HG03575 (cell line): ENCODE data around the gene LIN7A.

Source experiments
- ATAC-seq: cut with Tn5 transposase; IDR thresholded peaks from one replicate; pipeline ENCODE4 v1.9.1; 2021; ENCODE audit not compliant: unreplicated experiment, insufficient number of reproducible peaks, low FRiP score; ENCODE audit errors: extremely low read depth

The LIN7A gene

DNA sequence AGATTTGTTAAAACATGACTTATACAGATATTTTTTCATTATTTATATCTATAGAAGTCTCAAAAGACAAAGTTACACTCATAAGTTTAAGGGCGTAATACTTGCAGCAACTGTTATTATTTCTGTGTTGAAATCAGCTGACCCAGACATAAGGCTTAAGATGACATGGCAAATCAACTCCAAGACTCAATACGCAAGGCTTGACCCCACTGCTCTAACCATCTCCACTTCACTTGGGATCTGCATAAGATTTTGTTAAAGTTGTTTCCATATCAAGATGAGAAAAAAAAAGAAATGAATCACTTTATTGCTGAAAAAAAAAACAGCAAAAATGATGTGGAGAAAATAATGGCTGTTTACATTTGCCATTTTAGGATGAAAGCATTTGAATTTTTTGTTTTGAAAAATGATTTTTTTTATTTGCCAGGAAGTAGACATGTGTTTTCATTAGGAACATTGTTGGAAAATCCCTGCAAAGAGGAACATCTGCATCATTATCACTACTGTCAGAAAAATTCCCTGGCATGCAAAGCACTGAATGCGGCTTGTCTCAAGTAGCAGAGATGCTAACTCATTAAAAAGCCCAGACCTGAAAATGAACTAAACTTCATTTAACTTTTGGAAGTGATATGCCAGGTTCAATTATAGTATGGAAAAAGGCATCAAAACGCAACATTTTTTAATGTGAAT lies 73.5 kb downstream of the LIN7A start:
- ATAC-seq, result no peak

DNA sequence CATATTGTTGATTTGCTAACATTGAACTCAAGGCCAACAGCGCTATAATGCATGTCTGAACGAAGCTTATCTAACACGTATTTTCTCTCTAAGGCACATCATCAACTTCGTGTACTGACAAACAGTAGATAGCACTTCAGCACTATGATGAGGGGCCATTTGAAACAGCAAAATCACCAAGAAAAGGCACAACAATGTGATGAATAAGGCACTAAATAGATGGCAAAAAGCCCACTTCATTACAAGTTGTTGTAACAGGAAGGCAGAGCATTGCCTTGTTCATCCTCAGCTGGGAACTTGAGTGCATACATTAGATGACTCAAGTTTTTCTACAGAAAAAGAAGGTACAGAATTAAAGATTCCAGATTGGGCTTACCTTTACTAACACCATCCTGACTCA lies 75.2 kb downstream of the LIN7A start:
- ATAC-seq, result no peak

DNA sequence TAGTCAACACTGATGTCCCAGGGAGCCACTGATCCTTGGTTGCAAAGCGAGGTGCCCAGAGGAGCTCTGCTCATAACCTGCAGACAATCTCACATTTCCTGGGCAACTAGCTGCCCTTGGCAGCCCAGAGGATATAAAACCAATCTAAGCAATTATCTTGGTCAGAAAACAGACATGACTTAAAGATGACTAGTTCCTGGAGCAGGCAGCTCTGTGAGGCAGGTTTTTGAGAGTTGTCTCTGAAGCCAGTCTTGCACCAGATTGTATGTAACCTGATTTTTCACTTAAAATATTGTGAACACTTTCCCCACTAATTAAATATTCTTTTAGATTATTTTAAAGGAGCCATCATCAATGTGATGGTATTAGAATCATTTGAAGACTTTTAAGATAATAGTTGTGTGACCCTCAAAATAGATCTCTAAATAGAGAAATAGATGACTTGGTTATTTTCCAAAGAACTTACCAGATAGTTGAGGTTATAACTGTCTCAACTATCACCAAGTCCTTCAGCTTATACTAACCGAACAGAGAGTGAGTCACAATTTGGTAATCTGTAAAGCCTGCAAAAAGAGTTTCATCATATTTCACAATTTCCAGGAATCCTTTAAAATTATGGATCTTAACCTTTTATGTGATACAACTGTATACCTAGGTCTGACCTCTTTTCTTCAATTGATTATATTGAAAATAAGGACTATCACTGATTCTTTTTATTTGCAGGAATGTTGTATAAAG lies 75.9 kb downstream of the LIN7A start:
- no peak for ATAC-seq

DNA sequence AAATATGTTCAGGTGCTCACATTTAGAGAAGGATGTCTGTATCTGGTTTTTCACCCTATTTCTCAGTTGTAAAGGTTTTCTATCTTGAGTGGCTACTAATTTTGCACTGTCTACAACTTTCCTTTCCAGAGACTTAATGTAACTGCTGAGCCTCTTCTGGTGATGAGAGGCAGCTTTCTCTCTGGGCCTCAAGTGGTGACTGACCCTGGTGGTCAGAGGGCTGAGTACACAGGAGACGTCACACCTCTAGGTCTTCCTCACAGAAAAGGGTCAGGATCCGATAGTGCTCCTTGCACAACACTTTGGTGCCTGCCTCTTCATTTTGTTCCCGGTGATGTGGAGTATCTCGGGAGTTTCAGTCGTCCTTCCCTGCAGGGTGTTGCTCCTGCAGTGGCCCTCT lies 76.8 kb downstream of the LIN7A start:
- ATAC-seq, result no peak

DNA sequence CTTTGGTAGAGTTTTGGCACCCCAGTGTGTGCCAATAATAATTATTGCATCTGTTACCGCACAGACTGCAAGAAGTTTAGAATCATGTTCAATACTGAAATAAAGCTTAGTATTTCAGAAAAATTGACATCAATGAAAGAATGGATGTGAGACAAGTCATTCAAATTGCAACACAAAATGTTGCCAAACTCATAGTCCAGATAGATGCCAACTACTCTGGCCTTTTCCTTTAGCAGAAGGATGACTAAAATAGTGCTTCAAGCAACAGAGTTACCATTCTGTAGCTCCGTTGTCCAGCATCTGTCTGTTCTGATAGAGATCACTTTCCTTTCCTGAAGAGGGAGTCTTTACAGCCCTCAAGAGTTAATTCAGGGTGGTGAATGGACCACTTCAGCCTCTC lies 77.5 kb downstream of the LIN7A start:
- ATAC-seq, result no peak

DNA sequence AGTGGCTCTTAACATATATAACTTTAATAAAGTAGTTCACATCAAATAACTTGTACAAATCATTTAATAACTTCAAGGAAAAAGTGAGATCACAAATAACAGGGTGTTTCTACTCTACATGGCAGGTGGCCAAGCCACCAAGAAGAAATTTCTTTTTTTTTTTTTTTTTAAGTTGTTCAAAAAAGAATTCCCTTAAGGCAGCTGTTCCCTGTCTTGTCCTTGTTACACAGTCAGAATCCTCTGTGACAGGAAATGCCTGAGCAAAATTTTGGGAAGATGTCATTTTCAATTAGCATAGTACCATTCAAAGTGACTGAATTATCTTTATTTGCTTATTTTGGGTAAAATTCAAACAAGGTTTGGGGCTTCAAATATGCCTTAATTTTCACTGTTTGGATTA lies 79.4 kb downstream of the LIN7A start:
- ATAC-seq, result no peak

DNA sequence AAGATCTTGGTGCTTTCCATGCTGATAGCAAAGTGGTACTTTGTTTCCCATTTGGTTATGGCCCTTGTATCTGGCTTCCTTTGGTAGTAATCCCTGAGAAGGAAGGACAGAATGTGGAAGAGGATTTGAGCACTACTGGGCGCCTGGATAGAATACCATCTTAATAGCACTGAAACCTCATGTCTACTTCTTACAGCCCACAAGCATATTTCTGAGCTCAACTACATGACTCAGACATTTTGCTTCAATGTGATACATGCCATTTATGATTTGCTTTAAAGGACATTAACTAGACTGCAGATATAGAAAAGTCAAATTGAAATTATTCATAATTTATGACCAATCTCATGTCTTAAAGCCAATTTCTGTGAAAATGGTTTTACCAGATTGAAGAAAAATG lies 80.4 kb downstream of the LIN7A start:
- no peak for ATAC-seq

DNA sequence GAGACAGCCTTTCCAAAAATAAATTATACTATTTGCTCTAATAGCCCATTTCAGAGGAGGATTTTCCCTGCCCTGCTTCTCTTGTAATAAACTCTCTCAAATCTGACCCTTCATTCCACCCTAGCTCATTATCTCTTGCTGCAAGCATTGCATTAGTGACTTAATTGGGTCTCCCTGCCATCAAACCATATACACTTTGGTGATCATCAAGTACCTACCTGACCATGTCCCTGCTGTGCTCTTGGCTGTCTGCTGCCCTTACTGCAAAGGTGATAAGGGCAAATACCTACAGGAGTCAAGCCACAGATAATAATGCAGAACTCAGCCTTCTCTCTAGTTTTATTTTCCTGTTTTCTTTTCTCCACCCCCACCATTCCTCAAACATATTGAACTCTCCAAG lies 88.4 kb downstream of the LIN7A start:
- no peak for ATAC-seq

DNA sequence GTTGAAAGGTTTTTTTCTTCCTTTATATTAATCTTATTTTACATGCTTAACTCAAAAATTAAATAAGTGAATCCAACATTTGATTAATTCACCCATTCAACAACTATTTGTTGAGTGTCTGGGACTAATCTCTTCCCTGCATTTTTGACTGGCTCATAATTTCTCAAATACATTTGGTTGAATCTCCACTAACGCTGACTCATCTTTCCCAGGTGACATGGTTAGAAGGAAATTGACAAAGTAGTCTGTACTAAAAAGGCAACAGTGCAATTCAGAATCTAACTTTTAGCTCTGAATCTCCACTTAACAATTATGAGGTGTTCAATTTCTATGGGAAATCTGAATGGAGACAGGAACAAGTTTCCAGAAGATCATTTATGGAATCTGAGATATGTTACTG lies 88.9 kb downstream of the LIN7A start:
- ATAC-seq, result no peak

DNA sequence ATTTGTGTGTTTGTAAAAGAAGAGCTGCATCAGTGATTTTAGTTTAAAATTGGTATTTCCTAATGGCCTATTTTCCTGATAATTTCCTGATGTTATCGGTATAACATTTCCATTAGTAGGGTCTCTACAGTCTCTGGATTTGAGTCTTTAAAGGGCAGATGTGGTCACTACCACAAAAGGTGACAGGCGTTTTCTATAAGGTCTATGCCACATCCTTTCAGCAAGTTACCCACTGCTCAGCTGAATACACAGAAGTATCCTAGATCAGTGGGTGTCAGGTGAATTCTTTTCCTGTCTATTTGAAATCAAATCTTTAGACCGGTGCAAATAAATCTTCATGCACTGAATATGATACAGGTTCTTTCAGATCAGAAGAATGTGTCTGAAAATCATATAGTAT lies 90.2 kb downstream of the LIN7A start:
- no peak for ATAC-seq

DNA sequence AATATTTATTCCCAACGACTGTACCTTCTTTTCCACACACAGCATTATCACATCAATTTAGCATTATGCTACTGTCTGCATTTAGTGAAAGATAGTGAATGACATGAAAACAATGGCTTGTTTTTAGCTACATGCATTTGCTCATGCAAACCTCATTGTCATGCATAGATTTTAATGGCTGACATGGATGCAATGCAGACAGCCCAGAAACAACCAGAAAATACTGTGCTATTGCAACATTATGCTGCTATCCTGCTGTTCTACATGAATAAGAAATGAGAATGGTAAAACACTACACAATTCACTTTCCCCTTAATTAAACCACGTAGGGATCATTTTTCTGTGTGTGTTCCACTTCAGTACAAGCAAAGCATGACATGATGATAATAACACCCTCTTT lies 90.8 kb downstream of the LIN7A start:
- ATAC-seq, result no peak

DNA sequence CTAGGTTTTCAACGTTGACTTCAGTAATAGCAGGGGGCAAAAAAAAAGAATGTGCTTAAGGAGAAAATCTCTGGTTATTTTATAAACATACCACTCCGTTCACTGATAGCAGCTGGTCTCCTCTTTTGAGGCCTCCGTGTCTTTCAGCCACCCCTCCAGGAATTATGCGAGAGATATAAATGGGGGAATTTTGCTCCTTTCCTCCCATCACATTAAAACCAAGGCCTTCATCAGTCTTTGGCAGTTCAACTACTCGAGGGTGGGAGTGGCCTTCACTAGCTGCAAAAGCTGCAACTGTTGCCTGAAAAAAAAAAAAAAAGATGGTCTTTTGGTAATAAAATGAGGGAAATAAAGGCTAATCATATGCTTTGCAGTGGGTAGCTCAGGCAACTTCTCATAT lies 92.1 kb downstream of the LIN7A start:
- ATAC-seq, result no peak

DNA sequence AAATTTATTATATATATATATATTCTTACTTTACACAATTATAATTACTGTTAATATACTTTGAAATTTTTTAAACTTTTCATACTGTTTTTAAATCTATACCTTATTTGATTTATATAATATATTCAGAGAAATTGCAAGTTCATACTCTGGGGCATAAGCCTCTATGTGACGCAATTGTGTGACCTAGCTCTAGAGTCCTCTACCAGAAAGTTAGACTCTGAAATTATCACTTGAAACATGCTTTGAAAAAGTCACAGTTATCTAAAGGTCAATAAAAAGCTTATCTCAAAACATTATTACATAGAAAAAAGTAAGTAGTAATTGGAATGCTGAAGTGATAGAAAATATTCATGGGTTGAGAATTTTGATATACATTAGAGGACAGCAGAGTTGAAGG lies 93.8 kb downstream of the LIN7A start:
- ATAC-seq, result no peak

DNA sequence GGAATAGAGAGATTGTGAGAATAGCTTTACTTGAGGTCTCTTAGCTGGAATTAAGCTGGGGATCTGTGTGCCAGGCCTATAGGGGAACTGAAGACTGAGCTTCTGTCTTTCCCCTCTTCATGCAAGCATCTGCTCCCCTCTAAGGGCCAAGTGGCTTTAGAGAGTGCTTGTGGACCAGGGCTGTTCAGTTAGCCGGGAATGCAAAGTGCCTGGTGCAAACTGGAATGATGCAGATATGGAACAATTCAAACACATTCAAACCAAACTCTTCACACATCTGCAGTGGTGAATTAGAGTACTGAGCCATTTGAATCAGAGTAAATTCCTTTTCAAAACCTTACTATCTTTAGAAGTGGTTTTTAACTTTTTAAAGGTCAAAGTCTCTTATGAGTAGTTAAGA lies 99.0 kb downstream of the LIN7A start:
- no peak for ATAC-seq

DNA sequence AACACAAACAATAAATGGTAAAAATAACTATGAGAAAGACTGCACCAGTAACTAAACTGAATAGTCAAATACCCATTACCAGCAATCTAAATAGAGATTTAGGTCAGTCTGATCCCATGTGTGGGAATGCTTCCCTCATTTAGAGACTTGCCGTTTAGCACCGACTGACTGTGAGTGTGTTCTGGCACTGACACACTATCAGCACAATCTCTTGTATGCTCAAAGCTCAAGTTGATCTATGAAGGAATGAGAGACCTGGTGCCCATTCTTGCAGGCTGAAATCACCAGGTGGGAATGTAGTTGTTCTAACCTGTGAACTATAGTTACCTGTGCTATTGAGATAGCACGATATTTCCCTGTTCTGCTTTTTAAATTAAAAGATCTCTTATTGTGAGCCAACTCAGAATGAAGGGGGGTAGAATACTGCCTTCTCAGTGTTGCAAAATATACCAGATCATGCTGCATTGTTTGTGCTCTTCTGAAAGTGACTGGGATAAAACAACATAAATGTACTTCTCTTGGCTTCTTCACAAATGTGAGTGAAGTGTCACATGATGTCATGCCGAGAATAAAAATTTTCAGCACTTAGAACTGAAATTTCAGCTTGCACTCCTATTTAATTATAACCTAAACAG lies 99.6 kb downstream of the LIN7A start:
- no peak for ATAC-seq

DNA sequence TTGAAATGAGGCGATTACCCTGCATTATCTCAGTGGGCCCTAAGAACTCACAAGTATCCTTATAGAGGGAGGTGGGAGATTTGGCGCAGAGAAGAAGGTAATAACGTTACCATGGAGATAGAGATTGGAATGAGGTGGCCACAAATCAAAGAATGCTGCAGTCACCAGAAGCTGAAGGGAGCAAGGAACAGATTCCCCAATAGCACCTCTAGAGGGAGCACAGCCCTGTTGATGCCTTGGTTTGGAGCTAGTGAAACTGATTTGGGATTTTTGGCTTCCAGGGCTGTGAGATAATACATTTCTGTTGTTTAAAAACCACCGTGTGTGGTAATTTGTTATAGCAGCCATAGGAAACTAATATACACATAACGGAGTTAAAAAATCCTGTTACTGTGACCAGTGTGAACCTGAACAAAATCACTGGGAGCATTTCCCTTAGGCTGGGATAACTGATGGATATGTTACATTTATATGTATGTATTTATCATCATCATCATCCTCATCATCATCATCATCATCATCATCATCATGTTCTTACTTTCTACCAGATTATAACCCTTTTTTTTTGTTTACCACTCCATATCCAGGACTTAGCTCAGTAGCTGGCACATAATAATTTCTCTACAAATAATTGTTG lies 100.3 kb downstream of the LIN7A start:
- ATAC-seq, result no peak

DNA sequence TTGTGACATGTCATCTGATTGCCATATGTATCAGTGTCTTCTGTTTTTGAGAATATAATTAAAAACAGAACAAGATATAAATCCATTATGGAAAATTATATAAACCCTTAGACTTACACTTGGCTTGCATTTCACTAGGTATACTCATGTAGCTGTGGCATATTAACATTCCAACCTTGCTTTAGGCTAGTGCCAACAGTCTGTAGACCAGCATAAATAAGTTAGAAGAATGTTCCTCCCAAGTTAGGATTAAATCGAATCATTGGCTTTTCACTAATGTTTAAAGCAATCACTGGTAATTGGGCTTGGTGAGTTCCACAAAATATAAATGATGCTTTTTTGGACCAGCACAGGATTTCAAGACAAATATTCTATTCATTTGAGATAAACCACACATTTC lies 103.0 kb downstream of the LIN7A start:
- ATAC-seq, result no peak

DNA sequence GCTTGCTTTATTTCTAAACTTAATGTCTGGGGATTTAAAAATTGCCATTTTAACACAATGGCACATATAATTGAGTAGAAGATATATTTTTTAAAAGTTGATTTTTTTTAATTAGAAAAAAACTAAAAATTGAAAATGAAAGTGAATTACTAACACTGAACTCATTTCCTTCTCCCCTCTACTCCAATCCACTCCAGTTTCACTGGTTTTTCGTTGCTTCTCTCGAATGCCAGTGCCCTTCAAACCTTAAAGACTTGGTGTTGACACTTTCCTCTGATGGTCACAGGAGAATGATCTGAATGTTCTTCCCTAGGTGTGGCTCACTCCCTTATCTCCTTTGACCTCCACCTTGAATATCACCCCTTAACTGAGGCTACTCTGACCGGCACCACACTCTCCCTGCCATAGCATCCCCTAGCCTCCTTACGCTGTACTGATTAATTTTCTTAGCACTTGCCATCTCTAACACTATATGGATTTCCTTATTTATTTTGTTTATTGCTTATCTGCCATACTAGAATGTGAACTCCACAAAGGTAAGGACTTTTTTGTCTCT lies 107.1 kb downstream of the LIN7A start:
- ATAC-seq, result no peak

DNA sequence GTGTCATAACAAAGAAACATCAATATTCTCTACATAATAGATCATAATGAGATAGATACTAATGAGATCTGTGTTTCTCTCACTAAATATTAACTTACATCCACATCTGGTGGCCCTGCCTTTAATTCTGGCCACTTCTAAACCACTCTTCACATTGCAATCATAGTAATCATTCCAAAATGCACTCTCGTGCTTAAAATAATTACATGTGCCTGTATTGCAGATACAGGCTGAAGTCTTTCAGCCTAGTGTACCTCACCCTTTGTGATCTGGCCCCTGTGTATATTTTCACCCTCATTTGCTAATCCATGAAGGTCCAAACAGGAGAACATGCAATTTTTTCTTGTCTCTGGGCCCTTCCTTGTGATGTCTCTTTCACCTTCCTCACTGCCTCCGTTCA lies 108.0 kb downstream of the LIN7A start:
- ATAC-seq, result no peak

DNA sequence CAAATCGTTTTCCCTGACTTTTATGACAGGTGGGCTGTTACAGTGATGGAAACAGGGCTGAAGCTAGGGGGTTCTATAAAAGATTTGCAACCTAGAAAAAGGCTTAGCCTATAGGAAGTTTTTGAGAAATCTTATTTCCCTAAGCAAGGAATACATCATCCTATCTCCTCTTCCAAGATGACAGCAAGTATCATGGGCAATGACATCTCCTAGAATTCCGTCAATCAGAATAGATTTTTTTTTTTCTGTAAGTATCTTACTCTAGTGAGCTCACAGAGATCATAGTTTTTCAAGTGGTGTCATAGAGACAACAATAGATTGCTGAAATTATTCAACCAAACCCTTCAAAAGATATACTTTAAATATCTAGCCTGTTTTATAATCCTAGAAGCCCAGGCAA lies 112.2 kb downstream of the LIN7A start:
- ATAC-seq, result no peak
